Mucosa of descending colon (tissue), 3 donors: ENCODE data around the gene SLC25A25. TPM values are rescaled to one million over a fixed set of nuclear protein-coding genes. Genes with fewer than 3 reads are reported as not detected.
A peak's percentile ranks its signal among the peaks of the same experiment; 100 is the strongest.

Experiments used
- ATAC-seq: fragments of 200-7000 bp; cut with Tn5 transposase; one replicate; pipeline ENCODE4 v1.9.1; 2020; ENCODE audit warnings: mild to moderate bottlenecking, moderate library complexity
- DNase-seq, 3 donors: peaks; one replicate each; pipeline ENCODE4 v3.0.0-alpha.2; 2020
- H3K36me3 ChIP-seq: fragments of 200-600 bp; one replicate; pipeline ENCODE4 v1.8.0; 2021; ENCODE audit warnings: low read depth, mild to moderate bottlenecking
- H3K4me1 ChIP-seq: fragments of 200-600 bp; one replicate; pipeline ENCODE4 v1.8.0; 2021; ENCODE audit warnings: low read depth, mild to moderate bottlenecking
- H3K4me3 ChIP-seq: fragments of 200-600 bp; one replicate; pipeline ENCODE4 v1.8.0; 2021; ENCODE audit warnings: mild to moderate bottlenecking
- H3K9me3 ChIP-seq: fragments of 200-600 bp; one replicate; pipeline ENCODE4 v1.8.0; 2021; ENCODE audit warnings: mild to moderate bottlenecking
- intact Hi-C, 2 donors: fragments of 100-400 bp; cut with DNase I in 1 of 2; cut with micrococcal nuclease in 1 of 2; formaldehyde crosslinking; loops; one replicate each; pipeline versions ENCODE4 v1.11.0 to v1.11.1; 2022; cut with DNase I, micrococcal nuclease
- total RNA-seq, 3 donors: library from RNA; stranded (reverse); fragmentation: NEBNext Ultra II Directional in 2 of 3; extraction: Animal tissue kit (Norgen Biotek cat#: 25700) in 2 of 3; gene quantifications; one replicate each; pipeline versions ENCODE4 v1.2.1 to v1.2.4, GENCODE V29; 2021 to 2023
- TF ChIP-seq, protein P1 (sequence below): fragments of 200-600 bp; IDR thresholded peaks from one replicate; pipeline ENCODE4 v1.8.0; 2022; ENCODE audit warnings: antibody characterized with exemption, mild to moderate bottlenecking
- donor health status: DM: no; HTN: no; CAD: no; lungs with moderate emphysema.
- donor health status: DM: no; HTN: no; CAD: no.
- donor health status: DM: no; HTN: yes; CAD: no.

The SLC25A25 gene
- total RNA-seq, 3 donors from 2014 or later: 19.1 to 27.3 (median 21.3) TPM

DNA sequence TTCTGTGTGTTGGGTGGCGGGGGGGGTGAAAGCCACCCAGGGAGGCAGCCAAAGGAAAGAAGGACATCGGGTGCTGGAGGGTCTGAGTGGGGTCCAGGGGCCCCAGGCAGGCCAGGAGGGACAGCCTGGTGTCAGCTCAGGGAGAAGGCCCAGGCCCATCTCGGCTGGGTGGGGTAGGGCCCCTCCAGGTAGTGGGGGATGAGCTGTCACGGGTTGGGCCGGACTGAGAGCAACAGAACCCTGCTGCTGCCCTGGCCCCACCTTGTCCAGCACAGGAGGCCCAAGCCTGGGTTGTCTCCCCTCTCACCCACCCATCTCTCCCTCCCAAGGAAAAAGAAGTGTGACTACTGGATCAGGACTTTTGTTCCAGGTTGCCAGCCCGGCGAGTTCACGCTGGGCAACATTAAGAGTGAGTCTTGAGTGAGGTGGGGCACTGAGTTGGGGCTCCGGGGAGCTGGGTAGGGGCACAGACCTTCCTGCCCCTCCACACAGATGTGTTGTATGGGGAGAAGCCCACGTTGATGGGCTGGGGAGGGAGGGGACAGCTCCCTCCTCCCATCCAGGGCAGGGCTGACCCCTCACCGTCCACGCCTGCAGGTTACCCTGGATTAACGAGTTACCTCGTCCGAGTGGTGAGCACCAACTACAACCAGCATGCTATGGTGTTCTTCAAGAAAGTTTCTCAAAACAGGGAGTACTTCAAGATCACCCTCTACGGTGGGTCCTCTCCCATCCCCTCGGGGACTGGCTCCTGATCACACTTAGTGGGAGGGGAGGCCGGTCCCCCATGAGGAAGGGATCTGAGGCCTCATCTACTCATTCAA lies 83.5 kb downstream of the SLC25A25 start:
- DNase-seq (peak in 2 of 3 donors; percentile 25 to 50), ATAC-seq (no peak)
- Histone ChIP-seq H3K9me3 (no peaks in the 10 kb centered on the region), H3K4me3 (no peak overlapping the region), H3K36me3 (no peaks in the 10 kb centered on the region), H3K4me1 (peaks cover 21% of the 10 kb centered on the region)
- TF ChIP-seq, protein P1, sequence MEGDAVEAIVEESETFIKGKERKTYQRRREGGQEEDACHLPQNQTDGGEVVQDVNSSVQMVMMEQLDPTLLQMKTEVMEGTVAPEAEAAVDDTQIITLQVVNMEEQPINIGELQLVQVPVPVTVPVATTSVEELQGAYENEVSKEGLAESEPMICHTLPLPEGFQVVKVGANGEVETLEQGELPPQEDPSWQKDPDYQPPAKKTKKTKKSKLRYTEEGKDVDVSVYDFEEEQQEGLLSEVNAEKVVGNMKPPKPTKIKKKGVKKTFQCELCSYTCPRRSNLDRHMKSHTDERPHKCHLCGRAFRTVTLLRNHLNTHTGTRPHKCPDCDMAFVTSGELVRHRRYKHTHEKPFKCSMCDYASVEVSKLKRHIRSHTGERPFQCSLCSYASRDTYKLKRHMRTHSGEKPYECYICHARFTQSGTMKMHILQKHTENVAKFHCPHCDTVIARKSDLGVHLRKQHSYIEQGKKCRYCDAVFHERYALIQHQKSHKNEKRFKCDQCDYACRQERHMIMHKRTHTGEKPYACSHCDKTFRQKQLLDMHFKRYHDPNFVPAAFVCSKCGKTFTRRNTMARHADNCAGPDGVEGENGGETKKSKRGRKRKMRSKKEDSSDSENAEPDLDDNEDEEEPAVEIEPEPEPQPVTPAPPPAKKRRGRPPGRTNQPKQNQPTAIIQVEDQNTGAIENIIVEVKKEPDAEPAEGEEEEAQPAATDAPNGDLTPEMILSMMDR: no peak
- intact Hi-C loops: no loop called here

DNA sequence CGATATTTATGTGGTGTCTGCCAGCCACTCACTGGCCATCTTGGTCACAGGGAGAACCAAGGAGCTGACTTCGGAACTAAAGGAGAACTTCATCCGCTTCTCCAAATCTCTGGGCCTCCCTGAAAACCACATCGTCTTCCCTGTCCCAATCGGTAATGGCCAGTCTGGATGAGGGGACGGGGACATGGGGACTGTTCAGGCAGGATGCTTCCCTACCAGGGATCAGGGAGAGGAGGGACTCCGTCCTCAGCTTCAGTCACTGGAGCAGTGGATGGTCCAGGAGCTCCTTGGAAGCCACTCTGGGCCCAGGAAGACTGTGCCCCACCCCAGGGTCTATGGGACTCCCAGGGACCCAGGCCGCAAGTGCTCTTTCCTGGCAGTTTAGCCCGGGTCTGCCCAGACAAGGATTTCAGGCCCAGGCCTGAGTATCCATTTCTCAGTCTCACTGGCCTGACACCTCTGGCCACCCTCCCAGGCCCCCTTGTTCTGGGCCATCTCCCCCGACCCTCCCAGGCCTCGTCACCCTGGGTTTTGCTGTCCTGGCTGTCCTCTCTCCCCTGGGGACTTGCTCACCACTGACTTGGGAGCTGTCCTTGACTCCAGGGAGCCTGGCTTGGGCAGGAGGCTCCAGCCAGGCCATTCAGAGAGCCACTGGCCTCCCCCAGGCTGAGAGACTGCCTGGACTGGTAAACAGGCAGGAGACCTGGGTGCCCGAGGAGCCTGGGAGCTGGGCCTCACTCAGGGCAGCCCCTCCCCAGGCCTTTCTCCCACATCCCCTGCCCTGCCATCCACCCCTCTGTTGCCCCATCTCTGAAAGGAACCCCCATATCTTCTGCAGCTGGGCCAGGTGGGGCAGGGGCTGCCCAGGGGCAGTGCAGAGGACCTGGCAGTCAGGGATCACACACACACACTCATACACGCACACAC lies 84.4 kb downstream of the SLC25A25 start:
- no peaks in the 10 kb centered on the region for H3K9me3 ChIP-seq
- no peak overlapping the region for H3K4me3 ChIP-seq
- peak in 2 of 3 donors; percentile 22 to 45 for DNase-seq
- intact Hi-C loops: no loop called here
- ATAC-seq: no peak
- TF ChIP-seq, protein P1: no peak
- H3K36me3 ChIP-seq: no peaks in the 10 kb centered on the region
- H3K4me1 ChIP-seq: peaks cover 21% of the 10 kb centered on the region

DNA sequence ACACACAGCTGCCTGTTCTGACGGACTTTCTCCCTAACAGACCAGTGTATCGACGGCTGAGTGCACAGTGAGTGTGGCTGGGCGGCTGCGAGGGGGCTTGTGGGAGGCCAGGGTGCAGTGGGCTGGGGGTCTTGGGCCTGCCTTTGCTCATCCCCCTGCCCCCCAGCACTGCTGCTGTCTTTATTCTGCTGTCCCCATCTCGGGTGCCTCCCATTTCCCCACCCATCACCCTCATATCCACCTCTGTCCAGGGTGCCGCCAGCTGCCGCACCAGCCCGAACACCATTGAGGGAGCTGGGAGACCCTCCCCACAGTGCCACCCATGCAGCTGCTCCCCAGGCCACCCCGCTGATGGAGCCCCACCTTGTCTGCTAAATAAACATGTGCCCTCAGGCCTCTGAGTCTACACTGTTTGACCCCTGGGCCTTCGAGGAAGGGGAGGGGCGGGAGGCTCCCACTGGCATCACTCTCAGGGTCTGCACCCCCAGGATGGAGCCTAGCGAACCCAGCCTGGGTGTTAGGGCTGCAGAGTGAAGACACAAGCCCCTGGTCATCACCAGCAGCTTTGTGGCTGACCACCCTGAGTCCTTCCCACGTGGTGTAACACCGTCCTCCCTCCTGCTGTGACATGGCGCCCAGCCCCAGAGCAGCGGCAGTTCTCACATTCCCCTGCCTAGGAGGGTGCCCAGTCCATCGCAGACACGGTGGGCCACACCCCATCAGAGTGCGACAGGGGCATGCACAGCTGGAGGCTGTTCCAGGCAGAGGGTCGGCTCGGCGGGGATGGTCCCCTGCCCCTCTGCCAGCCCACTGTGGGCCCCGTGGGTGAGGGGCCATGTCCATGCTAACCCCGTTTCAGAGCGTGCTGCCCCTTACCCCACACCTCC lies 85.3 kb downstream of the SLC25A25 start:
- DNase-seq: peak in 2 of 3 donors; percentile 25 to 46
- TF ChIP-seq, protein P1: no peak
- Histone ChIP-seq H3K4me3 (no peak overlapping the region), H3K4me1 (peaks cover 19% of the 10 kb centered on the region), H3K9me3 (no peaks in the 10 kb centered on the region), H3K36me3 (no peaks in the 10 kb centered on the region)
- ATAC-seq: no peak
- intact Hi-C loops: no loop called here

DNA sequence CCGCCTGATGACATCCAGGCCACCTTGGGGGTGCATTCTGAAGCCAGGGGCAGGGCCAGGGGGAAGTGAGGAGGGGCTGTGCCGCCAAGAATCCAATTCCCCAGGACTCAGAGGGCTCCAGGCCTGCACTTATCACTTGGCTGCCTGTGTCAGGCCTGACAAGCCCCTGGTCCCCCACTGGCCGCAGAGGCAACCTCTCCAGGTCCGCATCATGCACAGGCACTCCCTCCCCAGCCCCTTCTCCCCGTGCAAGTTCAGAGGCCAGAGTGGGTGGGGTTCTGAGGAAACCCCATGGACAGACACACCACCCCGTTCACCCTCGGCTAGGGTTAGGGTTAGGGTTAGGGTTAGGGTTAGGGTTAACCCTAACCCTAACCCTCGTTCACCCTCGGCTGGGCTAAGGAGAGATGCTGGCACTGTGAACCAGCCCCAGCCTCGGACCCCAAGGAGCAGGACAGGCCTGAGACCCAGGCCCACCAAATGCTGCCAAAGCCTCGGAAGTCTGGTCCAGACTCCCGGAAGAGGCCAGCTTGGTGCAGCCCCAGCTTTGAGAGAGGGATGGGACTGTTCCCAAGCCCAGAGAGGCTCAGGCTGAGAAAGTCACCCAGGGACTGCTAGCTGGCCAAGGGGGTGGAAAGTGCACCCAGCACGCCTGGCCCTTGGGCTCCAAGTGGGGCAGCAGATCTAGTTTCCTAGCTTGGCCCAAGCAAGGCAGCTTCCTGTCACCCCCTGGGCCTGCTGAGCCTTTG lies 86.1 kb downstream of the SLC25A25 start:
- ATAC-seq (no peak), DNase-seq (peak in 2 of 3 donors; percentile 18 to 45)
- Histone ChIP-seq H3K36me3 (no peaks in the 10 kb centered on the region), H3K4me1 (peaks cover 11% of the 10 kb centered on the region), H3K4me3 (no peak overlapping the region), H3K9me3 (no peaks in the 10 kb centered on the region)
- TF ChIP-seq, protein P1: no peak
- intact Hi-C loops: no loop called here
